Prostate gland (tissue), 2 donors: Measurements from ENCODE around the gene REV3L.

ENCODE experiments used
- POLR2A ChIP-seq: fragments of 450-650 bp; IDR thresholded peaks from one replicate; pipeline ENCODE4 v1.6.1; 2016; ENCODE audit warnings: antibody characterized with exemption, mild to moderate bottlenecking
- TF ChIP-seq, protein P1 (sequence below), 4 experiments: fragments of 200-600 bp in 2 of 4; fragments of 450-650 bp in 2 of 4; sonication (generic) in 2 of 4; IDR thresholded peaks; 1 replicate in 3 of 4; 2 replicates in 1 of 4; pipeline ENCODE4 v1.5.1; 2016 to 2019; ENCODE audit warnings: antibody characterized with exemption in 4 of 4, mild to moderate bottlenecking in 2 of 4, moderate library complexity in 2 of 4

DNA sequence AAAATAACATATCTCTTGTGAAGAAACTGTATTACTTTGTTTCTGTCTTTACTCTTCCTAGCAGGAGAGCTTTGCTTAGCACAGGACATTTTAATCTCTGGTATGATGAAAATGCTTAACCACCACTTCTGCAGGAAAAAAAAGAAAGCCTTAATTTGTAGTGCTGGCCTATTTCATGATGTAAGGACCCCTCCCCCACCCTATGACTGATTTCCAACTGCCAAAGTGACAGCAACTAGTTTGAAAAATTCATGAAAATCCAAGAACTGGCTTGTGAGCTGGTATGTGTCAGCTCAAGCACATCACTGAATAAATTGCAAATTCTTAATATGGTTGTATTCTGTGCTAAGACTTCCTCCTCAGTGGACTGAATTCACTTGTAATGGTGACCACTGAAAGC lies 125.3 kb downstream of the REV3L start:
- TF ChIP-seq, protein P1, sequence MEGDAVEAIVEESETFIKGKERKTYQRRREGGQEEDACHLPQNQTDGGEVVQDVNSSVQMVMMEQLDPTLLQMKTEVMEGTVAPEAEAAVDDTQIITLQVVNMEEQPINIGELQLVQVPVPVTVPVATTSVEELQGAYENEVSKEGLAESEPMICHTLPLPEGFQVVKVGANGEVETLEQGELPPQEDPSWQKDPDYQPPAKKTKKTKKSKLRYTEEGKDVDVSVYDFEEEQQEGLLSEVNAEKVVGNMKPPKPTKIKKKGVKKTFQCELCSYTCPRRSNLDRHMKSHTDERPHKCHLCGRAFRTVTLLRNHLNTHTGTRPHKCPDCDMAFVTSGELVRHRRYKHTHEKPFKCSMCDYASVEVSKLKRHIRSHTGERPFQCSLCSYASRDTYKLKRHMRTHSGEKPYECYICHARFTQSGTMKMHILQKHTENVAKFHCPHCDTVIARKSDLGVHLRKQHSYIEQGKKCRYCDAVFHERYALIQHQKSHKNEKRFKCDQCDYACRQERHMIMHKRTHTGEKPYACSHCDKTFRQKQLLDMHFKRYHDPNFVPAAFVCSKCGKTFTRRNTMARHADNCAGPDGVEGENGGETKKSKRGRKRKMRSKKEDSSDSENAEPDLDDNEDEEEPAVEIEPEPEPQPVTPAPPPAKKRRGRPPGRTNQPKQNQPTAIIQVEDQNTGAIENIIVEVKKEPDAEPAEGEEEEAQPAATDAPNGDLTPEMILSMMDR (IDR thresholded peaks at IDR 0.05): no peak
- no peak for TF ChIP-seq POLR2A
